Measurements from ENCODE around the gene ANGPTL2.

Gene ANGPTL2

GRCh38 chr9:127074561-127075548 lies 47.6 kb downstream of the ANGPTL2 start:
- no peak for DNase-seq

GRCh38 chr9:127067603-127068220 lies 54.7 kb downstream of the ANGPTL2 start:
- DNase-seq = no peak

GRCh38 chr9:127066851-127067136 lies 55.6 kb downstream of the ANGPTL2 start:
- peak; percentile 19 for DNase-seq

GRCh38 chr9:127066060-127066850 lies 56.2 kb downstream of the ANGPTL2 start:
- no peak for DNase-seq

- DNase-seq = no peak
Measured at GRCh38 chr9:127065592-127065991, 56.8 kb downstream of the ANGPTL2 start.

- no peak for DNase-seq
Measured at GRCh38 chr9:127064335-127064734, 58.1 kb downstream of the ANGPTL2 start.

- no peak for DNase-seq
Measured at GRCh38 chr9:127061411-127061810, 61.0 kb downstream of the ANGPTL2 start.

GRCh38 chr9:127059765-127060361 lies 62.6 kb downstream of the ANGPTL2 start:
- no peak for DNase-seq

- no peak for DNase-seq
Measured at GRCh38 chr9:127059030-127059429, 63.4 kb downstream of the ANGPTL2 start.

GRCh38 chr9:127058645-127059021 lies 63.8 kb downstream of the ANGPTL2 start:
- DNase-seq = no peak

GRCh38 chr9:127058011-127058644 lies 64.3 kb downstream of the ANGPTL2 start:
- DNase-seq = no peak

- no peak for DNase-seq
Measured at GRCh38 chr9:127056446-127056845, 66.0 kb downstream of the ANGPTL2 start.

GRCh38 chr9:127055745-127056402 lies 66.6 kb downstream of the ANGPTL2 start:
- no peak for DNase-seq

- DNase-seq = no peak
Measured at GRCh38 chr9:127053960-127054359, 68.5 kb downstream of the ANGPTL2 start.

- DNase-seq = no peak
Measured at GRCh38 chr9:127053057-127053821, 69.2 kb downstream of the ANGPTL2 start.

- no peak for DNase-seq
Measured at GRCh38 chr9:127051881-127052595, 70.4 kb downstream of the ANGPTL2 start.

- DNase-seq = no peak
Measured at GRCh38 chr9:127050591-127051001, 71.8 kb downstream of the ANGPTL2 start.

- DNase-seq = no peak
Measured at GRCh38 chr9:127050152-127050551, 72.3 kb downstream of the ANGPTL2 start.

GRCh38 chr9:127049581-127049980 lies 72.9 kb downstream of the ANGPTL2 start:
- DNase-seq = no peak

- peak; percentile 42 for DNase-seq
Measured at GRCh38 chr9:127049044-127049443, 73.4 kb downstream of the ANGPTL2 start.

GRCh38 chr9:127047971-127048370 lies 74.5 kb downstream of the ANGPTL2 start:
- no peak for DNase-seq
